A673 (cell line): ENCODE measurements around the gene CX3CL1. TPM values are rescaled to one million over a fixed set of nuclear protein-coding genes. Genes with fewer than 3 reads are reported as not detected.

Experiments
- BruUV-seq: library from RNA; stranded (reverse); fragments of 400-500 nt; replicated peaks from 2 replicates; lab custom pipeline; 2021; lab: Mats Ljungman, UMichigan
- CTCF ChIA-PET: fragments of 300-600 bp; sonication (Branson Sonifier 250); formaldehyde crosslinking; loops from one replicate; lab custom pipeline; 2022; ENCODE audit warnings: antibody characterized with exemption; lab: Charles Lee
- POLR2A ChIA-PET: fragments of 300-600 bp; sonication (Branson Sonifier 250); formaldehyde crosslinking; loops from one replicate; lab custom pipeline; 2022; ENCODE audit warnings: antibody characterized with exemption; ENCODE audit not compliant: low non-redundant PET; lab: Charles Lee
- DNase-seq: peaks from one replicate; pipeline ENCODE4 v3.0.0-alpha.2; 2015; ENCODE audit warnings: low spot score
- H3K27ac ChIP-seq: fragments of 200-600 bp; sonication (generic); 2 replicates; pipeline ENCODE4 v1.5.1; 2016; ENCODE audit warnings: mixed run types, low read depth, mild to moderate bottlenecking, mixed read lengths, antibody characterized with exemption, low read length; ENCODE audit not compliant: poor library complexity, severe bottlenecking
- H3K27me3 ChIP-seq: fragments of 200-600 bp; sonication (generic); replicated peaks from 2 replicates; pipeline ENCODE4 v1.6.1; 2017; ENCODE audit warnings: mixed run types, low read depth, mild to moderate bottlenecking, mixed read lengths, antibody characterized with exemption, low read length; ENCODE audit not compliant: insufficient read depth, poor library complexity
- H3K36me3 ChIP-seq: fragments of 200-600 bp; sonication (generic); 2 replicates; pipeline ENCODE4 v1.6.1; 2016; ENCODE audit warnings: mixed run types, mild to moderate bottlenecking, mixed read lengths, antibody characterized with exemption, low read length; ENCODE audit not compliant: insufficient read depth, poor library complexity, severe bottlenecking
- H3K4me1 ChIP-seq: fragments of 200-600 bp; sonication (generic); 2 replicates; pipeline ENCODE4 v1.6.1; 2017; ENCODE audit warnings: mixed run types, mild to moderate bottlenecking, mixed read lengths, antibody characterized with exemption, low read length; ENCODE audit not compliant: insufficient read depth, poor library complexity, severe bottlenecking
- H3K4me3 ChIP-seq: fragments of 200-600 bp; sonication (generic); 2 replicates; pipeline ENCODE4 v1.5.1; 2016; ENCODE audit warnings: low read depth, mixed run types, mild to moderate bottlenecking, mixed read lengths, low read length; ENCODE audit not compliant: poor library complexity, severe bottlenecking
- H3K9me3 ChIP-seq: fragments of 200-600 bp; sonication (generic); 2 replicates; pipeline ENCODE4 v1.6.1; 2016; ENCODE audit warnings: mixed run types, low read depth, mild to moderate bottlenecking, mixed read lengths, antibody characterized with exemption, low read length; ENCODE audit not compliant: poor library complexity, severe bottlenecking
- EZH2 ChIP-seq: fragments of 200-600 bp; sonication (generic); IDR thresholded peaks from 2 replicates; pipeline ENCODE4 v1.6.1; 2017; ENCODE audit warnings: borderline replicate concordance, low read depth, mild to moderate bottlenecking, mixed read lengths, antibody characterized with exemption, low read length; ENCODE audit not compliant: poor library complexity, severe bottlenecking
- intact Hi-C: fragments of 100-400 bp; cut with micrococcal nuclease; formaldehyde crosslinking; loops from one replicate; pipeline ENCODE4 v1.10.0; 2022; ENCODE audit not compliant: unreplicated experiment
- total RNA-seq: library from RNA; stranded (reverse); gene quantifications from 2 replicates; pipeline ENCODE4 v1.2.3, GENCODE V29; 2021
- TF ChIP-seq, protein P1 (sequence below): fragments of 300-800, 200-600 bp; sonication (generic); conservative IDR thresholded peaks from 2 replicates; pipeline ENCODE4 v1.5.1; 2017; ENCODE audit warnings: low read depth, mild to moderate bottlenecking, antibody characterized with exemption, low read length, moderate library complexity, mixed read lengths

The CX3CL1 gene
- total RNA-seq, 1 experiment from 2014 or later, result not detected

- no peaks in the 10 kb centered on the region for H3K36me3 ChIP-seq
- no peak overlapping the region for H3K4me3 ChIP-seq
- intact Hi-C loops, result no loop called here
- TF ChIP-seq, protein P1, sequence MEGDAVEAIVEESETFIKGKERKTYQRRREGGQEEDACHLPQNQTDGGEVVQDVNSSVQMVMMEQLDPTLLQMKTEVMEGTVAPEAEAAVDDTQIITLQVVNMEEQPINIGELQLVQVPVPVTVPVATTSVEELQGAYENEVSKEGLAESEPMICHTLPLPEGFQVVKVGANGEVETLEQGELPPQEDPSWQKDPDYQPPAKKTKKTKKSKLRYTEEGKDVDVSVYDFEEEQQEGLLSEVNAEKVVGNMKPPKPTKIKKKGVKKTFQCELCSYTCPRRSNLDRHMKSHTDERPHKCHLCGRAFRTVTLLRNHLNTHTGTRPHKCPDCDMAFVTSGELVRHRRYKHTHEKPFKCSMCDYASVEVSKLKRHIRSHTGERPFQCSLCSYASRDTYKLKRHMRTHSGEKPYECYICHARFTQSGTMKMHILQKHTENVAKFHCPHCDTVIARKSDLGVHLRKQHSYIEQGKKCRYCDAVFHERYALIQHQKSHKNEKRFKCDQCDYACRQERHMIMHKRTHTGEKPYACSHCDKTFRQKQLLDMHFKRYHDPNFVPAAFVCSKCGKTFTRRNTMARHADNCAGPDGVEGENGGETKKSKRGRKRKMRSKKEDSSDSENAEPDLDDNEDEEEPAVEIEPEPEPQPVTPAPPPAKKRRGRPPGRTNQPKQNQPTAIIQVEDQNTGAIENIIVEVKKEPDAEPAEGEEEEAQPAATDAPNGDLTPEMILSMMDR, result no peak
- TF ChIP-seq EZH2, result no peak
- peaks cover 27% of the 10 kb centered on the region for H3K27me3 ChIP-seq
- H3K27ac ChIP-seq, result no peak overlapping the region
- POLR2A ChIA-PET, result no interaction called here
- H3K9me3 ChIP-seq, result no peaks in the 10 kb centered on the region
- BruUV-seq, result no TSS peak
- CTCF ChIA-PET, result no interaction called here
- DNase-seq, result no peak
- H3K4me1 ChIP-seq, result no peaks in the 10 kb centered on the region
These were observed 19.6 kb upstream of the CX3CL1 start for GRCh38 chr16:57352636-57353047.

- BruUV-seq, result no TSS peak
- POLR2A ChIA-PET, result no interaction called here
- Histone ChIP-seq H3K4me1 (no peaks in the 10 kb centered on the region), H3K9me3 (no peaks in the 10 kb centered on the region), H3K4me3 (no peak overlapping the region), H3K27ac (no peak overlapping the region), H3K27me3 (peaks cover 11% of the 10 kb centered on the region), H3K36me3 (no peaks in the 10 kb centered on the region)
- intact Hi-C loops, result no loop called here
- DNase-seq, result no peak
- CTCF ChIA-PET, result no interaction called here
- no peak for TF ChIP-seq EZH2
- TF ChIP-seq, protein P1, result no peak
These were observed 18.0 kb upstream of the CX3CL1 start for GRCh38 chr16:57354311-57354710.

DNA sequence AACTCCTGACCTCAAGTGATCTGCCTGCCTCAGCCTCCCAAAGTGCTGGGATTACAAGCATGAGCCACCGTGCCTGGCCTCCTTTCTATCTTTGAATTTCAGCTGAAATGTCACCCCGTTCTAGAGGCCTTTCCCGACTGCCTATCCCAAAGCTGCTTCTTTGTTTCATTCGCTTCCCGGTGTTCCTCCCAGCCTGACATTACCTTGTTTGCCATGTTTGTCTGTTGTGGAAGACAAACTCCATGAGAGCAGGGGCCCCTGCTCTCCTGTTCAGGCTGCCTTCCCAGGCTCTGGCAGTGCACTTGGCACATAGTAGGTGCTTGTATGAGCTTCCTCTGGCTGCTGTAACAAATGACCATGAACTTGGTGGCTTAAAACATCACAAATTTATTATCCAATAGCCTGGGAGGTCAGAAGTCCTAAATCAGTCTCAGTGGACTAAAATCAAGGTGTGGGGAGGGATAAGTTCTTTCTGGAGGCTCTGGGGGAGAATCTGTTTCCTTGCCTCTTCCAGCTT is 16.3 kb upstream of the CX3CL1 start:
- intact Hi-C loops, result no loop called here
- H3K27me3 ChIP-seq, result no peaks in the 10 kb centered on the region
- no peaks in the 10 kb centered on the region for H3K4me1 ChIP-seq
- H3K9me3 ChIP-seq, result no peaks in the 10 kb centered on the region
- ChIA-PET POLR2A (no interaction called here), CTCF (no interaction called here)
- BruUV-seq, result no TSS peak
- no peak overlapping the region for H3K27ac ChIP-seq
- no peak overlapping the region for H3K4me3 ChIP-seq
- no peaks in the 10 kb centered on the region for H3K36me3 ChIP-seq
- TF ChIP-seq, protein P1, result no peak
- no peak for TF ChIP-seq EZH2
- no peak for DNase-seq
